HTERT RPE-1 (cell line): Measurements from ENCODE around the gene PVALEF.

Experiments
- in situ Hi-C: fragments of 300-500 bp; cut with MboI; formaldehyde crosslinking; loops from 4 replicates; pipeline ENCODE4 v1.14.3; 2020; ENCODE audit warnings: low sequenced_read_pairs

PVALEF gene

DNA sequence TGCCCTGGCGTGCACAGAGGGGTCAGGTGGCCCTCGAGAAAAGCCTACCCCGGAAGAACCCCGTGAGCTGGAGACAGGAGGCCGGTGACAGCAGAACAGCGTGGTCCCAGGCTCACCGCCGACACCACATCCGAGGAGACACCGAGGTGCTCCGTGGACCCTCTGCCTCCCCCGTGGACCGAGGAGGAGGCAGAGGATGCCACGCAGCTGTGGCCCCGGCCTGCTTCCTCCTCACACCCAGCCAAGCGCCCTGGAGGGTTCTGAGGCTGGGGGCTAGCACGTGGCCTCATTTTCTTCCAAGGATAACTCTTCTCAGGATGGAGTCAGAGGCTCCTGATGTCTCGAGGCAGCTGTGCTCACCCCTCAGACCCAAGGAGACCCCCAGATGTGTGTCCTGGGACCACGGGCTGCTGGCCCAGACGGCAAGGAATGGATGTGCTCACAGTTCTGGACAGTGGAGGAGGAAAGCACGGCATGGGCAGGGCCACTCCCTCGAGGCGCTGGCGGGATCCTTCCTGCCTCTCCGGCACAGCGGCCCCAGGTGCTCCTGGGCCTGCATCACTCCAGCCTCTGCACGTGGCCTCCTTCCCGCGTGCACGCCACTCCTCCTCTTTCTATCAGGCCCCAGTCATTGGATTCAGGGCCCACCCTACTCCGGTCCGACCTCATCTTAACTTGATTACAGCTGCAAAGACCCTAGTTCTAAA lies 4.4 kb upstream of the PVALEF start:
- in situ Hi-C loops: no loop called here

DNA sequence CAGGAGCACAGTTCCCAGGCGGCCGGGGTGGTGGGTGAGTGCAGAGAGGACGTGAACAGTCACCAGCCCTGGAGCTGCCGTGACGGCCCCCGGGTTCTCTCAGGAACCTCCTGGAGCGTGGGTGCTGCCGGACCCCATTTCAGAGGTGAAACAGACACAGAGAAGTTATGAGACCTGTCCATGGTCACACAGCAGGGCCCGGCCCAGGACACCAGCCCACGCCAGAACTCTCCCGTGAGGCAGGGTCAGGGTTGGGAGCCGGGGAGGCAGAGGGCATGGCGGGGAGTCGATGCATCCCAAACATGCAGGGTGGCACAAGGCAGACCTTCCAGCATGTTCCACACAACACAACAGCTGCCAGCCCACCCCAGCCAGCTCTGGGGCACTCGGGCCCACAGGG lies 3.8 kb upstream of the PVALEF start:
- in situ Hi-C loops: no loop called here

GRCh38 chr17:81161972-81162371 lies 3.3 kb upstream of the PVALEF start:
- in situ Hi-C loops: no loop called here

DNA sequence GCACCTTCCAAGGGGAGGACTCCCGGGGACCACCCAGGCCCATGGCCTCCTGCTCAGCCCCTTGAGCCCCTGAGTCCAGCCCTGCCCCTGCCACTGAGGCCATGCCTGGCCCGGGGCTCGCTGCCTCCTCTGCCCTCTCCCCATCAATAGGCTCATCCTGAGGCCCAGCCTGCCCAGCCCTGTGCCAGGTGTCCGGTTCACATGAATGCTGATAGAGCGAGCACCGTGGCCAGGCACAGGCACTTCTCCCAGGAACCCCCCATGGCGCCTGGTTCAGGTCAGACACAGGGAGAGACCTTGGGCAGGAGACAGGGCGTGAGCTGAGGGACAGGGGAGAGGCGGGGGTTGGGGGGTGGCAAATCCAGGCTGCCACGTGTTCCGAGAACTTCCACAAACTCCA lies 2.8 kb upstream of the PVALEF start:
- in situ Hi-C loops: no loop called here

- in situ Hi-C loops: no loop called here
Observed at GRCh38 chr17:81163051-81163695, 2.1 kb upstream of the PVALEF start.

DNA sequence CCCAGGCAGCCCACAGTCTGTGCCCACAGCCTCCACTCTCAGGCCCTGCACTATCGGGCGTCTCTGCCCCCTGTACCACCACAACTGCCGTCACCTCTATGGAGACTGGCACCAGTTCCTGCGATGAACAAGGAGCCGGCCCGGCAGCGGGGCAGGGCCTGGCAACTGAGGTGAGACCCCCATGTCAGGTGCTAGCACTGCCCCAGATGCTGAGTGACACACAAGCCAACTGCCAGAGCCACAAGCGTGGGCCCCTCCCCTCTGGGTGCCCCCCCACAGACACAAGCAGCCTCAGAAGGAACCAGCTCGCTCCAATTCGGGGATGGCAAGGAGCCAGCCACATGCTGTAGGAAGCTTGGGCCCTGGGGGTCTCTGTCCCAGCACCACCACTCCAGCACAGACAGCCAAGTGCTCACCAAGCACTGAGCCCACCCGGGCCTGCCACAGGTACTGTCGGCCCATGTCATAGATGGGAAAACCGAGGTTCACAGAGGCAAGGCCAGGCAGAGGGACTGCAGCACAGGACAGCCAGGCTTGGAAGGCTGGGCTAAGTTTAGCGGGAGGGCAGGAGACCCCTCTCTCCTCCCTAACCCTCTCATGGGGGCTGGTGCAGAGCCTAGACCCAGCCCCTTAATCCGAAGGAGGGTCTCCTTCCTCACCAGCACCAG lies 1.5 kb upstream of the PVALEF start:
- in situ Hi-C loops: no loop called here

GRCh38 chr17:81164371-81165245 lies 699 bp upstream of the PVALEF start:
- in situ Hi-C loops: no loop called here

DNA sequence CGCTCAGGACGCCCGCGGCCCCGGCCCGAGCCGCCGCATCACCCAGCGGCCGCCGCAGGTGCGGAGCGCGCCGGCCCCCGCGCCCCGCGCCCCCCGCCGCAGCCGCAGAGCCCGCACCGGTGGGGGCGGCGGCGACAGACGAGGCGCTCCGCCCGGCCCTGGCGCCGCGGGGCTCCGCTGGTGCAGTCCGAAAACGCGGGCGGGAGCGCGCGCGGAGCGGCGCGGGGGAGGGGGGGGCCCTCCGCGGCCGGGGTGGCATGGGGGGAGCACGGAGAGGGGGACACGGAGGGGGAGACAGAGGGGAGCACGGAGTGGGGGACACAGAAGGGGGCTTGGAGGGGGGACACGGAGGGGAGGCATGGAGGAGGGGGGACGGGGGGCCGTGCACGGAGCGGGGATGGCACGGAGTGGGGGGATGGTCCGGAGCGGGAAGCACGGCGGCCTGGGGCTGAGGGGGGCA lies 756 bp downstream of the PVALEF start, which contains the start of gene AATK:
Gene AATK (minus strand): TSS at position 189 of the 460 bp plus-strand sequence. CDS start 229 bp downstream, outside the sequence.
- in situ Hi-C loops: no loop called here

- in situ Hi-C loops: no loop called here
Observed at GRCh38 chr17:81167194-81167524, 1.9 kb downstream of the PVALEF start.

- in situ Hi-C loops: no loop called here
Observed at GRCh38 chr17:81167638-81168037, 2.3 kb downstream of the PVALEF start.

- in situ Hi-C loops: no loop called here
Observed at GRCh38 chr17:81169870-81170309, 4.6 kb downstream of the PVALEF start.

DNA sequence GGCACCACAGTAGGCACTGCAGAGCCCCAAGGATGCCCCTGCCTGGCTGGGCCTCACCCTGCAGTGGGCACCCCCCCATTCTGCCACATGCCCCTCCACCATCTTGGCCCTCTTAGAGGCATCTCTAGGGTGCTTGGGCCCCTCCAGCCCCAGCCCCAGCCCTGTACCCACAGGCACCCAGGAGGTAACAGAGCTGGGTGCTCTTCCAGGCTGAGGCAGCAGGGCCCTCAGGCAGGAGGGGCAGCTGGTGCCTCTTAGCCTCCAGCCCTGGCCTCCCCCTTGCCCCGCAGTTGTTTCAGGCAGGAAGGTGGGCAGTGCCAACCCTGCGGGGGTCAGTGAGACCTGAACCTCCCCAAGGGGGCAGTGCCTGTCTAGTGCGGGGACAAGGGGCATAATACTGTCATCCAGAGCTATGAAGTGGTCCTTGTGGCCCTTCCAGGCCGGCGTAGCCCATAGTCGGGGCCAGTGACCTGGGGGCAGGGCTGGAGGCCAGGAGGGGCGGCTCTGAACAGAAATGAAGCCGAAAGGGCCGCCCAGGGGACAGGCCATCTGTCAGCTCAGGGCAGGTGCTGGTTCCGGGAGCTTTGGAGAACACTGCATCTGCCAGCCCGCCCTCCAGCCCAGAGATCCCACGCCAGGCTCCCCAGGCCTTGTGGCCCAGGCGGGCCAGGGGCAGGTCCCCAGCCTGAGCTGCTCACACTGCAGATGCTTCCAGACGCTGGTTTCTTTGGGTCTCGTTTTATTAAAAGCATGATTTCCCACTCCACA lies 5.6 kb downstream of the PVALEF start:
- in situ Hi-C loops: no loop called here

- in situ Hi-C loops: no loop called here
Observed at GRCh38 chr17:81171941-81172340, 6.6 kb downstream of the PVALEF start.

DNA sequence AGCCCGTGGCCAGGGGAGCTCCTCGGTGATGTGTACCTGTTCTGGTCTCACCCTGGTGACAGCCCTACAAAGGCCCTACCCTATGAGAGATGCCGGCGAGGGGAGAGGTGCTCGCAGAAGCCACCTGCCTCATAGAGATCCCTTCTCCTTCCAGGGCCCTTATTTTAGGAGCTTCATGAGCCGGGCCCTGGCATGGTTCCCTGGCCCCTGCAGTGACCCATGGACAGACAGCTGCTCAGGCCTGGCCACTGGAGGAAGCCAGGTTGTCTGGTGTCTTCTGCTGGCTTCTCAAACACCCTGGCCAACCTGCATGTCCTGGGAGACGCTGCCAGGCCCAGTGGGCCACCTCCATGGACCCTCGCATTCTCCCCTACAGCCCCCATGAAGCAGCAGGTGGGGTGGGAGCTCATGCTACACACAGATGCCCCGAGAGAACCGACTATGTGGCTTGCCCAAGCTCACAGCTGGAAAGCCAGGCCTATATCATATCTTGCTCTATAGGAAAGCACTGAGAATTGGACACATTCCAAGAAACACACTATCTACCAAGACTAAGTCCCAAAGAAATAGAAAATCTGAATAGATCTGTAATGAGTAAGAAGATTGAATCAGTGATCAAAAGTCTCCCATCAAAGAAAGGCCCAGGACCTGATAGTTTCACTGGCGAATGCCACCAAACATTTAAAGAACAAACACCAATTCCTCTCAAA lies 7.9 kb downstream of the PVALEF start:
- in situ Hi-C loops: no loop called here

DNA sequence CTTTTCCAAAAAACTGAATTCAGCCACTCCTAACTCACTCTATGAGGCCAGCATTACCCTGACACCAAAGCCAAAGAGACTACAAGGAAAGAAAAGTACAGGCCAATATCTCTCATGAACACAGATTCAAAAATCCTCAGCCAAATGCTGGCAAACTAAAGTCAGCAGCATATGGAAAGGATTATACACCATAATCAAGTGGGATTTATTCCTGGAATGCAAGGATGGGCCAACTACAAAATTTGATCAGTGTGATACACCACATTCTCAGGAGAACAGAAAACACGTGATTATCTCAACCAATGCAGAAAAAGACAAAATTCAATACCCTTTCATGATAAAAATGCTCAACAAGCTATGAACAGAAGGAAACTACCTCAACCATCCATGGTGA lies 8.5 kb downstream of the PVALEF start:
- in situ Hi-C loops: no loop called here

DNA sequence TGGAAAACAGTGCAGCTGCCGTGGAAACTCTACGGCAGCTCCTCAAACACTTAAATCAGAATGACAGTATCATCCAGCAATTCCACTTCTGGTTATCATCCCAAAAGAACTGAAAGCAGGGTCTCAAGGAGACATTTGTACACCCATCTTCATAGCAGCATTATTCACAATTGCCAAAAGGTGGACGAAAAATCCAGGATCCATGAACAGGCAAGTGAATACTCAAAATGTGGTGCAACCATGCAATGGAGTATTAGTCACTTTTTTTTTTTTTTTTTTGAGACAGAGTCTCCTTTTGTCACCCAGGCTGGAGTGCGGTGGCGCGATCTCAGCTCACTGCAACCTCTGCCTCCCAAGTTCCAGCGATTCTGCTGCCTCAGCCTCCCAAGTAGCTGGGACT lies 11.4 kb downstream of the PVALEF start:
- in situ Hi-C loops: no loop called here

DNA sequence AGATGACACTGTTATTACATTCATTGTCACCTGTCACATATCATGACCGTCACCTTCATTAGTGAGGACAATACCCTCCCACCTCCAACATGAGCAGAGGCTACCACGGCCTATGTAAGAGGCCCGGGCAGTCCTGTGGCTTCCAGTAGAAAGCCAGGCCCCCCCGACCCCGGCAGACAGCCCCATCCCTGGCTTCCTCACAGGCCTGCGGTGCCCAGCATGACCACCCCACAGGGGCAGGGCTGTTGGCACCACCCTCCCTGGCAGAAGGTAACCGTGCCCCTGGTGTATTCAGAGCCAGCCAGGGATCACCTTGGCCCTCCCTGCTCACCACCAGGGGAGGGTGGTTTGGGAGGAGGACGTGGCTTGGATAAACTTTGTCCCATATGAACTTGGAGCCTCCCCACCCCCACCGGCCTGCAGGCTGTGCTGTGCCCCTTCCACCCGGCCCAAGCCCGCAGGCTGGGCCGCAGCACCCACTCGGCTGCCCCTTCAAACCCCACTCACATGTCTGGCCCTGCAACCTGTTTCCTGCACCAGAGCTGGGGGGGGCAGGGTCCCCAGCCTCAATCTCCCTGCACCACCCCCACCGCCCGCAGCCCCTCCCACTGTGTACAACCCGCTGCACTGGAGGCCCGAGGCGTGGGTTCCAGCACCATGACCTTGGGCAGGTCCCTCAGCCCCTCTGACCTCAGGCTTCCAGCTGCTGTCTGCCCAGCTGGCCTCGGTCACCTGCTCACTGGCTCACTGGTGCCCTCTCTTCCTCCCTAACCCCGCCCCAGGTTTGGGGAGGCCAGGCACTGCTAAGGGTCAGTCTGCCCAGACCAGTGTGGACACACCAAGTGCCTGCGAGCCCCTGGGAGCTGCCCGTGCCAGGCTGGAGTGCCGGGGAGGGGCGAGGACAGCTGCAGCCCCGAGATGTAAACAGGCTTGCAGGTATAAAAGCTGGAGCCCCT lies 13.1 kb downstream of the PVALEF start:
- in situ Hi-C loops: no loop called here

DNA sequence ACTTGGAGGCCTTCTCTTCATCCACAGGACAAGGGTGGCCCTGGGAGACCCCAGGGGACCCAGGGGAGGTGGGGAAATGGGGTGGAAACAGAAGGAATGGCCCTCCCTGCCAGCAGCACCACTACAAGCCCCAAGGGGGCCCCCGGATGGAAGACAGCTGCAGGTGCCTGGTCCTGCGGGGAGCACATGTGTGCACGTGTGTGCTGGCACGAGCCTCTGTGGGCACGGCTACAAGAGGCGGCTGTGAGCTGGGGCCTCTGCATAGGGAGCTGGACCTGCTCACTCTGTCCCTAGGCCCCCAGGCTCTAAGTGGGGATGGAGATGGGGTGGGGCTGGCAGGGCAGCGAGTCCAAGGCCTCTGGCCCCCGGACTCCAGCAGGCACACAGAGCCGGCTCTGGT lies 13.9 kb downstream of the PVALEF start:
- in situ Hi-C loops: no loop called here

GRCh38 chr17:81179861-81180260 lies 14.6 kb downstream of the PVALEF start:
- in situ Hi-C loops: no loop called here
